Stimulated activated CD4-positive, alpha-beta T cell treated with anti-CD3 and anti-CD28 coated beads, Interleukin-1b, Interleukin-23, amount 100 ng/mL, for 1 hour (primary cell): ENCODE data around the gene KCNK1.
"Not testable (repeated sequence)": the region's sequence is repeated elsewhere in the genome, so short reads cannot be mapped to it uniquely, and the experiment has no call there.

Experiments used
- DNase-seq, 2 donors: peaks; one replicate each; pipeline ENCODE4 v3.0.0-alpha.2; 2020; ENCODE audit warnings: low read depth in 2 of 2

KCNK1 gene

DNA sequence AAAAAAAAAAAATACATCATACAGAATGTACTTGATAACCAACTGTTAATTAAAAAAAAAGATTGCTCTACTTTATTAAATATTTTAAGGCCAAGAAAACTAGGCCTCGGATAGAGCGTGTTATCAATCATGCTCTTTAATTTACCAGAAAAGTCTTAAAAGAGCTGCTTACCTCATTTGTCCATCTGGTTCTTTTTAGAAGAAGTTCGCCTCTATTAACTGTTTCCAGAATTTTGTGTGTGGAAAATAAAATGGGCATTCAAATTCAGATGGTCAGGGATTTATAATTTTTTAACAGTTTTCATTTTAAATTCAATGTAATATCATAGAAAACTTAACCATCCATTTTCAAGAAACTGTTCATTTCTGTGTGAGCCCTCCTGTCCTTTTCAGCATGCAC lies 53.8 kb downstream of the KCNK1 start:
- no peak for DNase-seq

GRCh38 chr1:233668146-233668724 lies 54.3 kb downstream of the KCNK1 start:
- no peak for DNase-seq

GRCh38 chr1:233668725-233669294 lies 54.9 kb downstream of the KCNK1 start:
- DNase-seq: no peak

DNA sequence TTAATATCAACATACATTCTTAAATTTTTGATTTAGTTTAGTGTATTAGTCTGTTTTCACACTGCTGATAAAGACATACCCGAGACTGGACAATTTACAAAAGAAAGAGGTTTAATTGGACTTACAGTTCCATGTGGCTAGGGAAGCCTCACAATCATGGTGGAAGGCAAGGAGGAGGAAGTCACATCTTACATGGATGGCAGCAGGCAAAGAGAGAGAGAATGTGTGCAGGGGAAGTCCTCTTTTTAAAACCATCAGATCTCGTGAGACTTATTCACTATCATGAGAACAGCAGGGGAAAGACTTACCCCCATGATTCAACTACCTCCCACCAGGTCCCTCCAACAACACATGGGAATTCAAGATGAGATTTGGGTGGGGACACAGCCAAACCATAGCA lies 56.5 kb downstream of the KCNK1 start:
- DNase-seq: not testable (repeated sequence)

GRCh38 chr1:233671286-233671685 lies 57.4 kb downstream of the KCNK1 start:
- DNase-seq: no peak

DNA sequence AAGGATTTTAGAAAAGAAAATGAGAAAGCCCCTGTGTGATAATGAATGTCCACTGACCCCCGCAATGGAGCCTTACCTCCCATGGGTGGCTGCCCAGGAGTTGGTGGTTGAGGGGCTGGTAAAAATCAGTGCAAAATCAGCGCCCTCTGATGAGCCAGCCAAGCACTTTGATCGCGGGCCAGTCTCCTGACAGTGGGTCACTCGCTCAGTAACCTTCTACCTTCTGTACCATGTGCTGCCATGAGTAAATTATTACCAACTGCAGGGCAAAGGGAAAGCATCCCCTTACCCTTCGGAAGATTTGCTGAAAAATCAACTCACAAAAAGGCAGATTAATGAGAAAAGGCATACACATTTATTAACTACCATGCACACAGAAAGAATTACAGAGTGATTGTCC lies 58.8 kb downstream of the KCNK1 start:
- no peak for DNase-seq

- no peak for DNase-seq
Measured at GRCh38 chr1:233673261-233673946, 59.5 kb downstream of the KCNK1 start.

- no peak for DNase-seq
Measured at GRCh38 chr1:233673947-233674431, 60.1 kb downstream of the KCNK1 start.

GRCh38 chr1:233675446-233675845 lies 61.5 kb downstream of the KCNK1 start:
- no peak for DNase-seq

DNA sequence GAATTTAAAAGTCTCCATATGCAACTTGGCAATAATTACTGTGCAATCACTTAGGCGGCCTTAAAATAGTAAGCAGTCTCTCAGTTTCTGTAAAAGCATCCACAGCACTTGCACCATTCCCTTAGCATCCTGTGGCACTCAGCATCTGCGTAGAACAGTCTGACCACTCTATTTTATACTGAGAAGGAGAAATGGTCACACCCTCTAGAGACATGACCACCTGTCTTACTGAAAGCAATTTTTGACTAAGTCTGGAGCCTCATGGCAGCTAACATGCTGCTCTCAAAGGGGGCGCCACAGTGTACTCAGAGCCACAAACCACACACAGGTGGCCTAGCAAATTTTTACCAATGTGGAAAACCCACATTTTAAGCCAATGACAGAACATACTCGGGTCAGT lies 62.0 kb downstream of the KCNK1 start:
- no peak for DNase-seq

DNA sequence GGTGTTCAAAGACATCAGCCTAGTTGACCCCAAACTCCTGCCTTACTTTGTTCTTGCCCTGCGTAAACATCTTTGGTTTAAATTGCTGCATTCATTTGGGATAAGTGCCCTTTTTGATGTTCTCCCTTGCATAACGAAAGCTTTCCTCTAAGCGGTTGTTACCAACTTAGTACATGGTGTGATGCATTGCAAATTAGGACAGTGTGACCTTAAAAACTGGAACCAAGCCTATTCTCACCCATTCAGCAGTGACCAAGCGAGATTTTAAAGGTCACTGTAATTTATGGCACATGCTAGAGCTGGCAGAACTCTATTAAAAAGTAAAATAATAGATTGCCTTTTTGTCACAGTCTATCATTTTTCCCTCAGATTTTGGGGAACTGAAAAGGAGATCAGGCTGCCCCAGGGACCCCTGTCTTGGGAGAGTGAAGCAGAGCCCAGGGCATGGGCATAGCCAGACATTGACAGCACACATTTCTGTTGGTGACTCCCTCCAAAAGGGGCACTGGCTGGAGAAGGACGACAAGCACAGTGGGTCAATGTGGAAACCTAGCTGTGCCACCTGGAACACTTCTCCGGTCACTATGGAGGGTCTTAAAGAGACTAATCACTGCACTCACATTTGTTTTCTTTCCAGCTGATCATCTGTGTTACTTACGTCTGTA lies 63.9 kb downstream of the KCNK1 start:
- no peak for DNase-seq

DNA sequence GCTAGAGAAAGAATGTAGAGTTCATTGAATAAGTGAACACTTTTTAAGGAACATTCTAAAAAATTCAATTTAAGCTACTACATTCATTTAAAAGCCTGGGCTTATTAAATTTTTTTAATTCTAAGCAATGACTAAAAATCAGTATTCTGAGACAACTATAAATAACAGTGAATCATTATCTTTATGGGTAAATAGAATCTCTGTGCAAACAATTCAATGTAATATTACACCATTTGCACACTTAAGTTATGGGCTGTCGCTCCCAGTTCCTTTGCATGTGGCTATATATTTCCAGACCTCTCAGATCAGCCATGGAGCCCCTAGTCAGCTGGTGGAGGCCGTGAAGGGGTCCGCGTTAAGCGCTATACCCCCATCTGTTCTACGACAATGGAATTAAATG lies 65.1 kb downstream of the KCNK1 start:
- no peak for DNase-seq

- no peak for DNase-seq
Measured at GRCh38 chr1:233679591-233680373, 65.9 kb downstream of the KCNK1 start.

- DNase-seq: no peak
Measured at GRCh38 chr1:233681285-233681684, 67.4 kb downstream of the KCNK1 start.

GRCh38 chr1:233686653-233687052 lies 72.7 kb downstream of the KCNK1 start:
- not testable (repeated sequence) for DNase-seq

GRCh38 chr1:233689017-233689747 lies 75.3 kb downstream of the KCNK1 start:
- DNase-seq: no peak

DNA sequence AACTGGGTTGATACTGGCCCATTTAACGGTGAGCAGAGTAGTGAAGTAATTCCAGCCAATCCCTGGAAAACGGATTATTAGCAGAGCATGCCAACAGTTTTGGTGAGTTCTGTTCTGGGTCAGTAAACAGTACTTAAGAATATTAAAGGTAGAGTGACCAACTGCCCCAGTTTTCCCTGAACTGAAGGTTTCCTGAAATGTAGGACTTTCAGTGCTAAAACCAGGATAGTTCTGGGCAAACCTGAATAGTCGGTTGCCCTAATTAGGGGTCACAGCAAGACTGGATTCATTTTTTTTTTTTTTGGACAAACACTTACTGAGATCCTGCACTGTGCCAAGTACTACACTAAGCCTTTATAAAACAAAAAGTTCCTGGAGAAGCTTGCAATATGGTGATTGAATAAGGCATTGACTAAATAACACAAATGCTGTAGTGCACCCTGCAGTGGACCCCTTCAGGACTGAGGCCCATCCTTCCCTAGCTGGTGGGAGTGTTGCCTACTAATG lies 75.9 kb downstream of the KCNK1 start:
- DNase-seq: no peak

DNA sequence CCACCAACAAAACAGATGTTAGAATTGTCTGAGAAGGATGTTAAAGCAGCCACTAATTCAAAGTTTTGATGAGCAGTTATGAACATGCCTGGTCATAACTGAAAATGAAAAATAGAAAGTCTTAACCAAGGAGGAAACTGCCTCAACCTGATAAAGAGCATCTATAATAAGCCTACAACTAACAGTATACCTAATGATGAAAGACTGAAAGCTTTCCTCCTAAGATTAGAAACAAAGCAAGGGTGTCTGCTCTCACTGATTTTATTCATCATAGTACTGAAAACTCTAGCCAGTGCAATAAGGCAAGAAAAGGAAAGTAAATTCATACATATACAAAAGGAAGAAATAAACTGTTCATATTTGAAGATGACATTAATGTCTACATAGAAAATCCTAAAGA lies 82.0 kb downstream of the KCNK1 start:
- no peak for DNase-seq

DNA sequence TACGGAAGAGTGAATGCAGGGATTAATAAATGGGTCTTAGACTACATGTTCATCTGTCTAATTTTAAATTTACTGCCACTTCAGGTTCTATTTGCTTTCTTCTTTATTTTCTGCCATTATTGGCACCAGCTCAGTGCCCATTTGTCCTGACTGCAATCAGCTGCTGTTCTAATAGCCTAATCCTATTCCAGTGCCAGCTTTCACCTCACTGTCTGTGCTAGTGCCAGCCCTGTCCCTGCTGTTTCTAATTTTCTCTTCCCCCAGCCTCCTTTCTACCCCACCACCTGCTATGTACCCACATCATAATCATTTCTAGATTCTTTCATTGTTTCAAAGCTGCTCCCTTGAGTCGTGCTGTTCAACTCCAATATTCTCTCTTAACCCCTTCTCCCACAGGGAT lies 86.4 kb downstream of the KCNK1 start:
- no peak for DNase-seq

DNA sequence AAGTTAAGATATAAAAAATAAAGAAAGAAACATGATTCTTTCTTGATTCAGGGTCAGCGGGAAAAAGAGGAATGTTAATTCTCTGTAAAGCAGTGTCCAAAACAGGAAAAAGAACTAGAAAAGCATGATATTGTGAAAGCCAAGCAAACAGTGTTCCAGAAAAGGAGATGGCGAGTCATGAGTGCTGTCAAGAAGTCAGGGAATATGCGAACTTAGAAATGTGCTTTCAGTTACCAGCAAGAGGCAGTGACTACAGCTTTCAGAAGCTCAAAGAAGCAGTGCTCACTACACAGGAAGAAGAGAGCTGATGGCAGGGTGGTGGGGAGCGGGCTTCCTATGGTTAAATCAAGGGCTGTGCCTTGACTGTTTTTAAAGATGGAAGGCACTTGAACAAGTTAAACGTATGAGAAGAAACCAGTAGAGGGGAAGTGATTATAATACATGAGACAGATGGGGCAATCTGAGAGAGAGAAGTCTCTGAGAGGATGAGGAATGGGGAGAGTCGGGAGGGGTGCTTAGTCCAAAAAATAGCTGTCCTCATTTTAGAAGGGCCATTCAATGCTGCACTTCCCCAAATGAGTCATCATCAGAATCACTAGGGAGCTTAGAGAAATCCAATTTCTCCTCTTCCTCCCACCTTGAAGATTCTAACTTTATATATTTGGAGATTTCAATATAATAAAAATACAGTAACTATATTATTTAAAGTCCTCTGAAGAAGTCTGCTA lies 90.4 kb downstream of the KCNK1 start:
- no peak for DNase-seq
